ENCODE data around the gene XRCC1.
A peak's percentile ranks its signal among the peaks of the same experiment; 100 is the strongest.
"Not testable (repeated sequence)": the region's sequence is repeated elsewhere in the genome, so short reads cannot be mapped to it uniquely, and the experiment has no call there.

Gene XRCC1

DNA sequence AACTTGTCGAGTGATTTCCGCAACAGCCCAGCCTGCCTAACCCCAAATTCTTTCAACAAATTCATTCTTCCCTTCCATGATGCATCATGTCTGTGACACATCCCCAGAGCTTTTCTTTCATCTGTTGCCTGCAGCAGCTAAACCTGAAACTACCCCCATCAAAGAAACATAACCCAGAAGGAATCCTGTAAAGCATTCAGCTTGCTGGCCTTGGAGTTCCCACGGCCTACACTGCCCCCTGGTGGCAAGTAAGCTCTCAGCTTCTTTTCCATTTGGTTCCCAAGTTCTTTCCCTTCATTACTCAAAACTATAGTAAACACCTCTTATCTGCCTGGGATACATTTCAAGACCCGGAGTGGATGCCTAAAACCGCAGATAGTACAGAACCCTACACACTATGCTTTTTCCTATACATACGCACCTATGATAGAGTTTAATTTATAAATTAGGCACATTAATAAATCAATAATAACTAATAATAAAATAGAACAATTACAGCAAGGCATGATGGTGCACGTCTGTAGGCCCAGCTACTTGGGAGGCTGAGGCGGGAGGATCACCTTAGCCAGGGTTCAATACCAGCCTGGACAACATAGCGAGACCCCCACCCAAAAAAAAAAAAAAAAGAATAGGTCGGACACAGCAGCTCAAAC lies 55.8 kb downstream of the XRCC1 start:
- DNase-seq (ENCODE audit: low read depth): peak; percentile 92

DNA sequence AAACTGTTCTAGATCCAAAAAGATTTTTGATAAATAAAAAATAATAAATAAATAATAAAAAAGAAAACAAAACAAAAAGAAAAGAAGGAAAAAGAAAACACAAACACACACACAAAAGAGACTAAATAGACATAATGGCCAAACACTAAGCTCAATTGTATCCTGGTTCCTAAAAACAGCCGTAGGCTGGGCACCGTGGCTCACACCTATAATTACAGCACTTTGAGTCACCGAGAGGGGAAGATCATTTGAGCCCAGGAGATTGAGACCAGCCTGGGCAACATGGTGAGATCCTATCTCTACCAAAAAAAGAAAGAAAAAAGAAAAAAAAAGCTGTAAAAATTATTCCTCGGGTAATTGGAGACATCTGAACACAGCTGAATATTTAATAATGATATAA lies 57.3 kb downstream of the XRCC1 start:
- DNase-seq (ENCODE audit: low read depth): no peak

- not testable (repeated sequence) for DNase-seq (ENCODE audit: low read depth)
These were observed 62.9 kb downstream of the XRCC1 start for GRCh38 chr19:43512399-43512798.

DNA sequence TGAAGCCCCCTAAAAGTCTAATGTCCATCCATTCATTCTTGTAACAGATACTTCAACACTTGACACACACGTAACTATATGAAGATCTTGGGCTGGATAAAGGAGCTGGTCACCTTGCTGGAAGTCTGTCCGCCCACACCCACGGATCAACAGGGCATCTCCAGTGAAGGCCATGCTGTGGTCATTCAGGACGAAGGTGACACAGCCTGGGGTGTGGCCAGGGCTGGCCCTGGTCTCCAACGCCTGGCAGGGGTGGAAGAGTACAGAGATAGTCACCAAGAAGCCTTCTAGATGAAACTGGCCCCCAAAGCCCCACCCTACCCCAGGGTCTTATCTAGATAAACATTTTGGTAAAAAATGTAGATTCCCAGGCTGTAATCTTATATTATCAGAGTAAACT lies 64.0 kb downstream of the XRCC1 start:
- DNase-seq (ENCODE audit: low read depth): no peak

DNA sequence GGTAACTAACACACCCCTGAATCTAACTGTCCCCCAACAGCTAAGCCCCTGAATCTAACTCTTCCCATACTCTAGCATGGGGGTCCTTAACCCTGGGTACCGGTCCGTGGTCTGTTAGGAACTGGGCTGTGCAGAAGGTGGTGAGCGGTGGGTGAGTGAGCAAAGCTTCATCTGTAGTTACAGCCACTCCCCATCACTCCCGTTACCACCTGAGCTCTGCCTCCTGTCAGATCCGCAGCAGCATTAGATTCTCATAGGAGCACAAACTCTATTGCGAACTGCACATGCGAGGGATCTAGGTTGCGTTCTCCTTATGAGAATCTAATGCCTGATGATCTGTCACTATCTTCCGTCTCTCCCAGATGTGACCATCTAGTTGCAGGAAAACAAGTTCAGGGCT lies 64.6 kb downstream of the XRCC1 start:
- no peak for DNase-seq (ENCODE audit: low read depth)

GRCh38 chr19:43507880-43508279 lies 67.4 kb downstream of the XRCC1 start:
- no peak for DNase-seq (ENCODE audit: low read depth)

DNA sequence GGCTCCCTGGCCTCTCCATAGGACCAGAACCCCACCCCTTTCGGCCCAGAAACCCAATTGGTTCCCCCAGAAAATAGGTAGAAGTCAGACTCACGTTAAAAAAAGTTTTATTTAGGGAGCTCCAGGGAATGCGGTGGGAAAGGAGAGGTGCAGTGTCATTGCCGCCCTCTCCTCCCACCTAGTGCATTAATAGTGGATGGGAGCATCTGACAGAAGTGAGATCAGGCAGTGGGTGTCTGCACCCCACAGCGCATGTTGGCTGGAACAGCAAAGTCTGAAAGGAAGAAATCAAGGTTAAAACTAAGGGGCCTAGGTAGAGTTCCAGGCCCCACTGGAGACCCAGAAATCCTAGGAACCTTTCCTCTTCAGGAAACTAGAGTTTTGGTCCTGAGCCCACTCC lies 68.7 kb downstream of the XRCC1 start:
- no peak for DNase-seq (ENCODE audit: low read depth)

DNA sequence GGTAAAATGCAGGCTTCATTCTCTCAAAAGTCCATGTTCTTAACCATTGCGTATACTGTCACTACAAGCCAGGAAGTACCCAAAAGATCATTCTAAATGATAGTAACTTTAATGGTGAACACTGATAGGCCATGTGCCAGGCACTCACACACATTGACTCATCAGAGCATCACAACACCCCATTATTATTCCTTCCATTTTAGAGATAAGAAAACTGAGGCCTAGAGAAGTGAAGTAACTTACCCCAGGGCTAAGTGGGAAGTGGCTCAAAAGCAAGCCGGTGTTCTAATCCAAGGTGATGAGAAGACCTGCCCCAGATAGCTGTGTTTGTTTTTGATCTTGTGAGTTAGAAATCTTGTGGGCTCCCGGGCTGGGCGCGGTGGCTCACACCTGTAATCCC lies 69.4 kb downstream of the XRCC1 start:
- no peak for DNase-seq (ENCODE audit: low read depth)

GRCh38 chr19:43505186-43505456 lies 70.2 kb downstream of the XRCC1 start:
- DNase-seq (ENCODE audit: low read depth): no peak

DNA sequence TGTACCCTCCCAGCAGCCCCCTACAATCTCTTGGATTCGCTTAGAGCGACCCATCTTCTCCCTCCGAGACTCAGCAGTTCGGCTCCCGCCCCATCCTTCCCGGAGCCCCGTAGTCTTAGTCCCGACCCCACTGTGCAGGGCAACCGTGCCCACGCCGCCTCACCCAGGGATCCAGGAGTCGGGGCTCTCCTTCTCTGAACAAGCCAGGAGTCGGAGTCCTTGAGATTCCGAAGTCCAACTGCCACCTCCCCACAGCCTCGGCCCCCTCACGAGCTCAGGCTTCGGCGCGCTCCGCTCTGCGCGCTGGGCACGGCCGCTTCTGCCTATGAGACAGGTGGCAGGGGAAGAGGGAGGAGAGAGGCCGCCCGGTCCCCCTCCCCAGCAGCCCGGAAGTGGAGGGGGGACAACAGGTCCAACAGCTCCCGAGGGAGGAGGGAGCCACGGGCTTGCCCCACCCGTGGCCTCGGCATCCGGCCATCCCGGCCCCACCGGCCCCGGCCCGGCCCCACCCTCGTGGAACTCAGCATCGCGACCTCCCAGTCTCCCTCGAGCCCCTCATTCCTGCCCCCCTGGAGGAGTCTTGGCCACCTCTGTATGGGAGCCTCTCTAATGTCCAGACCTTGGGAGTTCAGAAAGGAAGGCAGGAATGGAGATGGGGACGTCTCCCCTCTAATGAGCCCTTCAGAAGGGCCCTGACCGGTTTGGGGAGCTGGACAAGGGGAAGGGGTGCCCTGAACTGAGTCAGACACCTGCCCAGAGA lies 70.7 kb downstream of the XRCC1 start, which contains the start of gene PHLDB3:
PHLDB3 (minus strand) TSS at position 321 of the 760 bp plus-strand sequence. CDS start 628 bp downstream, outside the sequence.
- DNase-seq (ENCODE audit: low read depth): no peak

DNA sequence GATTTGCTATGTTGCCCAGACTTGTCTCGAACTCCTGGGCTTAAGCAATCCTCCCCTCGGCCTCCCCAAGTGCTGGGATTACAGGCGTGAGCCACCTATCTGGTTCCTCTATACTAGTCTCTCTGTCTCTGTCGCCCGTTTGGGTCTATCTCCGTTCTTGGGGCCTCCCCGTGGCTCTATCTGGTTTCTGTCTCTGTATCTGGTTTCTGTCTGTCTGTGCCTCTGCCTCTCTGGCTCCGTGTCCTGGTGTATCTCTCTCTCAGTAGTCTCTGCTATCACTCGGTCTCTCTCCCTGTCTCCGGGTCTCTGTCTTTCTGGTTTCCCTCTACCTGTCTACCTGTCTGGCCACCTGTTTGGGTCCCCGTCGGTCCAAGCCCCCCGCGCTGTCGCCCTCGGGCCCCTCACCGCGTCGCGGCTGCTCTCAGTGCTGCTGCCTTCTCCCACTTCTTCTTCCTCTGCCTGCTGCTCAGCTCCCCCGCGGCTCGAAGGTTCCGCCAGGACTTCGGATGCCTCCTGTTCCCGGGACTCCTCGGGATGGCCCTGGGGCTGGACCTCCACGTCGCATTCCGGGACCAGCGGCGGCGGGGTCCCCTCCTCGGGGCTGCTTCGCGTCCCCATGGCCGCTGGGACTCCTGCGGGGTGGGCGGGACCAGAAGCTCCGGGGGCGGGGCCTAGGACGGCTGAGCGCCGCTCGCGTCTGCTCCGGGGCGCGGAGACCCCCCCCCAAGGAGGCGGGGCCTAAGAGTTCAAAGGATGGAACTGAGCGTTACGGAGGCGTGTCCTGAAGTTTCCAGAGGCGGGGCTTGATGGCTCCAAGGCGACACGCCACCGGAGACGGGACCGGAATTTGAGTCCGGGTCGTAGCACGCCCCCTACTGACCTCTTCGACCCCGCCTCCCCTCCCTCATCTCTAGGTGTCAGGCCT lies 71.6 kb downstream of the XRCC1 start:
- peak; percentile 46 for DNase-seq (ENCODE audit: low read depth)

DNA sequence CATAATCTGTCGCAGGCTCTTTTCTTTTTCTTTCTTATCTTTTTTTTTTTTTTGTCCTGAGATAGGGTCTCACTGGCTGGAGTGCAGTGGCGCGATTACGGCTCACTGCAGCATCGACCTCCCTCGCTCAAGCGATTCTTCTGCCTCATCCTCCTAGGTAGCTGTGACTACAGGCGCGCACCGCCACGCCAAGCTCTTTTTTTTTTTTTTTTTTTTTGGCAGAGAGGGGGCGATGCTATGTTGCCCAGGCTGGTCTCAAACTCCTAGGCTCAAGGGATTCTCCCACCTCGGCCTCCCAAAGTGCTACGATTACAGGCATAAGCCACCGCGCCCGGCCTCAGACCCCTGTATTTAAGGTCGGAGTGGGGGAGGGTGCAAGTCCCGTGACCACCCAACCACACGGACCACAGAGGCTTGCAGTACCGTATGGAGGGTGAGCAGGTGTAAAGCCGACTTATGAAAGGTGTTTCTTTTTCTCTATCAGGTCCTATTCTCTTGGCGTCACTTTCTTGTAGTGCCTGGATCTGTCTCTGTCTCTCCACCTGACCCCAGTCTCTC lies 72.8 kb downstream of the XRCC1 start:
- no peak for DNase-seq (ENCODE audit: low read depth)

DNA sequence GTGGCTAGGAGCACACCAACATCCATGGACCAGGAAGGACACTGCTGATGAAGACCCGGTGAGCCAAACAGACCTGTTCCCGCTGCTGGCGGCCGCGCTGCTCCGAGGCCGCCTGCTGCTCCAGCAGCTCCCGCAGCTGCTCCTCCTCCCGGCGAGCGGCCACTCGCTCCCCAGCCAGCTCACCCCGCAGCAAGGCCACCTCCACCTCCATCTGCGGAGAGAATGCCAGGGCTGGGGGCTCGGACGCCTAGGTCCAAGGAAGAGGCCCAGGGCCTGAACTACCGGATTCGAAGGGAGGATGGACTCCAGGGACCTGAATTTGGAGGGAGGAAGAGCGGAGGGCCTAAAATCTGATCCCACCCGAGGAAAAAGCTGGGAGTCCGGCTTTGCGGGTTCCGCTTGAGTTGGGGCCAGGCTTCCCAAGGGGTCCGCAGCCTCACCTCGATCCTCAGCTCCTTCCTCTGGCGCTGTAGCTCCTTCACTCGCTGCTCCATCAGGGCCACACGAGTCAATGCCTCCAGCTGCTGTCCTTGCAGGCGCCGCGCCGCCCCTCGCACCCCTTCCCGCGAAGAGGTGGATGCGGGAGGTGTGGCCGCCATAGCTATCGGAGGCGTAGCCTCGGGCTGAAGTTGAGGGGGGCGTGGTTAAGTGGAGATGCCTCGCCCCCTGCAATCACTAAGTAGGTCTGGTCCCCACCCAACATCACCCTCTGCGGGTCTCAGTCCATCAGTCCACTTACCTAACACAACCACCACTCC lies 73.5 kb downstream of the XRCC1 start:
- DNase-seq (ENCODE audit: low read depth): no peak

GRCh38 chr19:43499042-43499441 lies 76.3 kb downstream of the XRCC1 start:
- no peak for DNase-seq (ENCODE audit: low read depth)

DNA sequence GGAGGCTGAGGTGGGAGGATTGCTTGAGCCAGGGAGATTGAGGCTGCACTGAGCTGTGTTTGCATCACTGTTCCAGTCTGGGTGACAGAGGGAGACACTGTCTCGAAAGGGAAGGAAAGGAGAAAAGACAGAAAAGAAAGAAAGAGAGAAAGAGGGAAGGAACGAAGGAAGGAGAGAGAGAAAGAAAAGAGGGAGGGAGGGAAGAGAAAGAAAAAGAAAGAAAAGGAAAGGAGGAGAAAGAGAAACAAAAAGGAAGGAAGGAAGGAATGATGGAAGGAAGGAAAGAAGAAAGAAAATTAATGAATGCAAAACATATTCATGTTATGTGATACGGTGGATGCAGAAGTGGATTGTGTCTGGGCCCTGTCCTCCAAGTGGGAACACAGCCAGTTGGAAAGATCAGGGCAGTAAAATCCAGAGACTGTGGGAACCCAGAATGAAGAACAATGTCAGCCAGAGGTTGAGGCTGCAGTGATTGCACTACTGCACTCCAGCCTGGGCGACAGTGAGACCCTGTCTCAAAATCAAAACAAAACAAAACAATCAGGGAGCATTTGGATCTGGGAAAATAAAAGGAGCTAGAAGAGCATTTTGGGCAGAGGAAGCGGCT lies 77.0 kb downstream of the XRCC1 start:
- DNase-seq (ENCODE audit: low read depth): no peak

- DNase-seq (ENCODE audit: low read depth): no peak
These were observed 78.4 kb downstream of the XRCC1 start for GRCh38 chr19:43496960-43497359.

DNA sequence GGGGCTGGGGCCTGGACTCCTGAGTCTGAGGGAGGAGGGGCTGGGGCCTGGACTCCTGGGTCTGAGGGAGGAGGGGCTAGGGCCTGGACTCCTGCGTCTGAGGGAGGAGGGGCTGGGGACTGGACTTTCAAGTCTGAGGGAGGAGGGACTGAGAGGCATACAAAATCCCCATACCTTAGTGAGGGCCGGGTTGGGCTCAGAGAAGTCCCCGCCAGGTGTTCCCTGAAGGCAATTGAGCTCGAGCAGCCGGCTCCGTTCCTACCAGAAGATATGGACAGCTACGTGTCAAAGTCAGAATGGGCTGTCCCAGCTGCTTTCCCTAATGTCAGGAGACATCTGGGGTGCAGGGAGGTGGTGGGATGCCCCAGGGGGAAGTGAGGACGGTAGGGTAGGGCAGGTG lies 80.2 kb downstream of the XRCC1 start:
- no peak for DNase-seq (ENCODE audit: low read depth)
